ENCODE results near the gene AK1.

AK1 gene

DNA sequence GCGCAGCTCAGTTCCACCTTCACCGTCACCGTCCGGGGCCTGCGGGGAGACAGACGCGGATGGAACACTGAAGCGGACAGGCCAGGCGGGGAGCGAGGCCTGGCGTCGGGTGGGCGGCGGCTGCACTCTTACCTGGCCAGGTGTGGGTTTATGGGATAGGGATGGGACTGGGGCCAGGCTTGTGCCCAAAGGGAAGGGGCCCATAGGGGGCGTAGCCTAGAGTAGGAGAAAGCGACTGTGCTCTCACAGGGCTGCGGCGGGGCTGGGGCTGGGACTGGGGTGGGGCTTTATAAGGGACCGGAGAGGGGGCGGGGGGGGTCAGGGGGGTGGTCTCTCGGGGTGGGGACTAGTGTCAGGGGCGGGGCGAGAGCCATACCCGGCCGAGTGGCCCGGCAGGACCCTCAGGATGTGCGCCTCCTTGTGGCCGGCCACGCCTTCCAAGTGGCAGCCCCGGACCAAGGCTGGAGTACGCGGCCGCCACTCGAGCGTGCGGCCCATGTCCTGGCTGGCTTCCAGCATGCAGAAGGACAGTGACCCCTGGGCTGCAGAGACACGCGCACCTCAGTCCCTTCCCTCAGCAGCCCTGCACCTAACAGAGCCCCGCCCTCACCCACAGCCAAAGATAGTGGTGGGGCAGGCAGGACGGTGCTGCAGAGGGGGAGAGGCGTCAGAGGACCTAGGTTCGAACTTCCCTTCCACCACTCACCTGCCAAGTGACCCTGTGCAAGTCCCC, 52.0 kb downstream of the AK1 start:
- DNase-seq = peak in 10 of 51 donors; percentile 6 to 52 (median 18)

- no peak for DNase-seq
These were observed 55.4 kb downstream of the AK1 start for GRCh38 chr9:127822108-127822507.

GRCh38 chr9:127818574-127818973, 58.9 kb downstream of the AK1 start:
- DNase-seq = no peak

DNA sequence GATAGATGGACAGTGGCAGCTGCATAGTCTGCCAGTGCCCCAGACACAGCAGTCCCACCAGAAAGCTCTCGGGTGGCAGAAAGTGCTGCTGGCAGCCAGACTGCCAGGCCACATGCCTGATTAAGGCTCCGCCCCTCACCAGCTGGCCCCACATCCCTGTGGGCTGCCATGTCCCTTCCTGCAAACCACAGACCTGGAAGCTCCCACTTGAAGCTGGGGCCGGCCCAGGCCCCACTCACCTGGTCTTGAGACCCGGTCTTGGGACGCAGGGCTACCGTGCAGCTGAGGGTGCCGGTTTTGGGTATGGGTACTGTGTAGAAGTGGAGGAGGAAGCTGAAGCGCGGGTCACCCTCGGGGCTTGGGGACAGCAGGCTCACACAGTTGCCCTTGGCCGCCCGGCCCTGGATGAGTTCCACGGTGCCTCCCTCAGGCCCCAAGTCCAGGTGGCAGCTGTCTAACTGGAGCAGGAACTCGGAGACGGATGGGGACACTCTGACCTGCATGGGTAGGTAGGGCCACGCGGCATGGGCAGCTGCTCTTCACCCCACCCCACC, 59.5 kb downstream of the AK1 start:
- no peak for DNase-seq

- DNase-seq = no peak
These were observed 60.7 kb downstream of the AK1 start for GRCh38 chr9:127816728-127817127.
